DMS114 treated with DMSO at 0.1 percent for 48 hours (cell line): Measurements from ENCODE around the gene TMEM131L.
"Not testable (repeated sequence)": the region's sequence is repeated elsewhere in the genome, so short reads cannot be mapped to it uniquely, and the experiment has no call there.

Experiments used
- DNase-seq: peaks from one replicate; lab custom pipeline; 2025; ENCODE audit not compliant: unreplicated experiment; lab: John Stamatoyannopoulos, UW

Gene TMEM131L

GRCh38 chr4:153643406-153644383, 177.5 kb downstream of the TMEM131L start:
- DNase-seq: peak; percentile 39

DNA sequence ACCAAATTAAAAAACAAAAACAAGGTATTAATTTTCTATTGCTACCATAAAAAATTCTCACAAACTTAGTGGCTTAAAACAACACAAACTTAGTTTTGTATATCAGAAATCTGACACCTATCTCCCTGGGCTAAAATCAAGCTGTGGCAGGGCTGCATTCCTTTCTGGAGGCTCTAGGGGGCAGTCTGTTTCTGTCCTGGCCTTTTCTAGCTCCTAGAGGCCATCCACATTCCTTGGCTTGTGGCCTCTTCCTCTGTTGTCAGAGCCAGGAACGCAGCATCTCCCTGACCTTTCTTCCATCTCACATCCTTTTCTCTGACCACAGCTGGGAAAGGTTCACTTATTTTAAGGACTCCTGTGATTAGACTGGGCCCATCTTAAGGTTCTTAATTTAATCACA, 179.0 kb downstream of the TMEM131L start:
- no peak for DNase-seq

GRCh38 chr4:153646261-153646660, 180.1 kb downstream of the TMEM131L start:
- DNase-seq: no peak

- no peak for DNase-seq
Observed at GRCh38 chr4:153646978-153647377, 180.8 kb downstream of the TMEM131L start.

DNA sequence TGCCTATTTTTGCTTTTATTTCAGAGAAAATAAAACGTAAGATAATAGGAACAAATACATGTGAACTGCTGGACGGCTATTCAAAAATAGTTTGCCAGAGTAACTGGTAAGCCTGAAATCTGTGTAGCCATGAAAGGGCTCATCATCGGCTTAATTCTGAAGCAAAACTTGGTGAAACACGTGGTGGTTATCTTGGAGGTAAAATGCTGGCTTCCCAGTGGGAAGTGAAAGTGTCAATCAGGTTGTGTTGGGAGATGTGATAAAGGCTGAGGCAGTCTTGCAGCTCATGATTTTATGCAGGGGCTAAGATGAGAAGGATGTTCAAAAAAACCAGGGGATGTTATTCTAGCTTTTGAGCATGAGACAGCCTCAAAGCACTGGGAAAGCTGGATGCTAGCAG, 181.8 kb downstream of the TMEM131L start:
- no peak for DNase-seq

DNA sequence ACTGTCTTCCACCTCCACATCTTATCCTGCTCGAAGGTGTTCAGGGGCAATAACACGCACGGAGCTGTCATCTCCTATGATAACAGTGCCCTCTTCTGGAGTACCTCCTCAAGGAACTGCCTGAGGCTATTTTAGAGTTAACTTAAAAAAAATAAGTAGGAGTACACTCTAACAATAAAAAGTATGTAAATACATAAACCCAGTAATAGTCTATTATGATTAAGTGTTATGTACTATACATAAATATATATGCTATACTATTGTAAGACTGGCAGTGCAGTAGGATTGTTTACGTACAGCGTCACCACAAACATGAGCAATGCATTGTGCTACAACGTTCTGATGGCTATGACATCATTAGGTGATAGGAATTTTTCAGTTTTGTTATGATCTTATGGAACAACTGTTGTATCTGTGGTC, 183.4 kb downstream of the TMEM131L start:
- DNase-seq: no peak

- DNase-seq: no peak
Observed at GRCh38 chr4:153651116-153651515, 185.0 kb downstream of the TMEM131L start.

- DNase-seq: no peak
Observed at GRCh38 chr4:153651587-153651986, 185.4 kb downstream of the TMEM131L start.

DNA sequence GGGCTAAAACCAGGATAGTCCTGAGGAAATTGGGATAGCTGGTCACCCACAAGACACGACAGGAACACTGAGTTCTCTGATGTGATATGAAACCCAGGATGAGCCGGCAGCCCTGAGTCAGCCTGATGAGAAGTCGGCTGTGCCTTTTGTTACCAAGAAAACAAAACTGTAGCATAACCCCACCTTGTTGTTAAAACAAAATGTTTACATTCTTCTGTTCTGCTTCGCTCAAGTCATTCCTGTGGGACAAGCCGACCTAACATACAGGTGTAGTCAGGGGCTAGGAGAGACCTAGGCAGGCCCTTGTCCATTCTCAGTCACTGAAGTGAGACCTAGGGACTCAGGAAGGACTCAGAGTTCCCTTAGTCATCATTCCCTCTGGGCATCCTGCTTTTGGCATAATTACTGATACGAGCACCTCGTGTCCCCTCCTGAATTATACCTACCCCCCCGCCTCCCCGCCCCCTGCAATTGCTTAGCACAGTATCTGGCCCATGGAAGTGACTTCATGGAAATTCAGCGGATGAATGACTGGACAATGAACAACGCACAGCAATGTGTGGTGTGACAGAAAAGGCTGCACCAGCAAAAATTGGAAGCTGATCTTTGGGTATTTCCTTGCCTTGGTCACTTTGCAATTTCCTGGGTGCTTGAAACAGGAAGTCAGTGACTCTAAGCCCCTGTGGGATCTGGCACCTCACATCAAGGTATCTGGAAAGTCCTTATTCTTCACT, 186.1 kb downstream of the TMEM131L start:
- DNase-seq: no peak

GRCh38 chr4:153655002-153655541, 188.9 kb downstream of the TMEM131L start:
- DNase-seq: no peak

- no peak for DNase-seq
Observed at GRCh38 chr4:153655928-153656327, 189.8 kb downstream of the TMEM131L start.

DNA sequence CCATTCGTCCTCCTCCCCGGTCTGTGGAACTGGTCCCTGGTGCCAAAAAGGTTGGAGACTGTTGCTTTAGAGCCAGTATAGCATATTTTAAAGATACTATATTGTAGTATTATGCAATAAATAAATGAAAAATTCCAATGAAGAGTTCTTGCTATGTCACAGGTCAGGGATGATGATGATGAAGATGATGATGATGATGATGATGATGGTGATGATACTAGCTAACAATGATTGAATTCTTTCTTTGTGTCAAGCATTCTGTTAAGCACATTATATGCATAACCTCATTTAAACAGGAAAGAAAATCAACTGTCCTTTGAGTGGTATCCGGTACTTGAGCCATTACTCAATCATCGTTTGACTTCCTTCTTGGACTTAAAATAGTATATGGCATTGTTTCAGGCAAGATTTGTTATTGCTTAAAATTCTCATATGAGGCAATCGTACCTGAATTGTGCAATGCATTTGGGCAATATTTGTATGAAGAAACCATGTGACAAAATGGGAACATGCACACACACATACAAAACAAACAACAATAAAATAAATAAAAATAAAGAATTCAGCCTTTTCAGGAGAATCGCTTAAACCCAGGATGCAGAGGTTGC, 195.2 kb downstream of the TMEM131L start:
- no peak for DNase-seq

DNA sequence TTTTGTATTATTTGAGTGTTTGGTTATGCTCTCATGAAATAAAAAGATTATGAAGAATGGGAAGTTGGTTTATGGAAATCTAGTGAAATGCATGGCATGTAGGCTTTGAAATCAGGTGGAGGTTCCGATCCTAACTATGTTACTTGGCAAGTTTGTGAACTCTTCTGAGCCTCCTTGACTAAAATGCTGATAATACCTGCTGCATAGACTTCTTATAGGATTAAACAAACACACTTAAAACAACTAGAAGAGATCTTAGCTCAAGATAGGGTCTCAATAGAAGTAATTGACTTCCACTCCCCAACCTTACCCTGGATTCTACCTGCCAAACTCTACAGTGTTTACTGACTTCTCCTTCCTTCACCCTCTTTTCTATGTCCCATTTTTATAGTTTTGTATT, 195.7 kb downstream of the TMEM131L start:
- no peak for DNase-seq

DNA sequence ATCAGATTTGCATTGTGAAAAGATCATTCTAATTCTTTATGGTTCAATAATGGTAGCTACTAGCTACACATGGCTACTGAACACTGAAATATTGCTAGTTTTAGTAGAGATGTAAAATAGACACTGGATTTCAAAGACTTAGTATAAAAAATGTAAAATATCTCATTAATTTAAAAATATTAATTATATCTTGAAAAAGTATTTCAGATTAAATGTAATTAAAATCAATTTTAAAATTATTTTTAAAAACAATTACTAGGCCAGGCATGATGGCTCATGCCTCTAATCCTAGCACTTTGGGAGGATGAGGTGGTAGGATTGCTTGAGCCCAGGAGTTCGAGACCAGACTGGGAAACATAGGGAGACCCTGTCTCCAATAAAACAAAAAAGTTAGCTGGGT, 197.5 kb downstream of the TMEM131L start:
- no peak for DNase-seq

- DNase-seq: not testable (repeated sequence)
Observed at GRCh38 chr4:153666505-153666904, 200.3 kb downstream of the TMEM131L start.

DNA sequence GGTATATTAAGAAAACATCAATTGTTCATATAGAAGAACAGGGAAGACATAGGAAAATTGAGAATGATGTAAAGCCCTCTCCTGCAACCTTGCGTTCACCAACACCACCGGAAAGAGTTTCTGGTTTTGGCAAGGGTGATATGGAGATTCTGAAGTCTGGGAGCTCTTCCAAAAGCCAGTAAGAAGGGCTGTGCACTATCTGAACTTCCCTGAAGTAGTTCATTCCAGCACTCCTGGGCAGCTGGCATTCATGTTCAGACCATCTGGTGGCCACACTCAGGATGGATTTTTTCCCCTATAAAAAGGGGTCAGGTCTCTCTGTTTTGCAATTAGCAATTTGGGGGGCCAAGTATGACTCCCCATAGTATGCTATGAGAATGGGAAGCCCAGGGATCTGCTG, 202.5 kb downstream of the TMEM131L start:
- DNase-seq: no peak

GRCh38 chr4:153669838-153670237, 203.7 kb downstream of the TMEM131L start:
- DNase-seq: no peak

- no peak for DNase-seq
Observed at GRCh38 chr4:153676486-153676885, 210.3 kb downstream of the TMEM131L start.

GRCh38 chr4:153676984-153677383, 210.8 kb downstream of the TMEM131L start:
- no peak for DNase-seq

GRCh38 chr4:153679486-153679885, 213.3 kb downstream of the TMEM131L start:
- DNase-seq: no peak

DNA sequence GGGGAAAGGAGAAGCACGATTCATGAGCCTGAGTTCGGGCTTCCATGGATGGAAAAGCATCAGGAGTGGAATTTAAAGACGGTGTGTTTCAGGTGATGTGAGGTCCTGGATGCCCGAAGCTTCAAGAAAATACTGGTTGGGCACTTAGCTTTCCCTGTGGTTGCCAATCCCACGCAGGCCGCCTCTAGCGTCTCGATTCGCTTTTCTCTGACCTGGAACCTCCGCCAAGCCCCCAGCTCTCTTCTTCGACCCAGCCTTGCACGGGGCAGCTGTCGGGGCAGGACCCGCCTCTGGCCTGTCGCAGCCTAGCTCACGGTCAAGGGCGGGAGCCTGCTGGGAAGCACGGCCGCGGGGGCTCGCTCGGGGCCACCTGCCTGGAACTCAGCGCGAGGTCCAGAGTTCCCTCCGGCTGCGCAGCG, 217.6 kb downstream of the TMEM131L start:
- DNase-seq: no peak
